Activated T-cell treated with anti-CD3 and anti-CD28 coated beads for 24 hours (primary cell): ENCODE results near the gene TTPAL.
"Not testable (repeated sequence)": the region's sequence is repeated elsewhere in the genome, so short reads cannot be mapped to it uniquely, and the experiment has no call there.

Experiments
- DNase-seq: peaks from one replicate; pipeline ENCODE4 v3.0.0-alpha.2; 2020; ENCODE audit warnings: low read depth

Gene TTPAL

DNA sequence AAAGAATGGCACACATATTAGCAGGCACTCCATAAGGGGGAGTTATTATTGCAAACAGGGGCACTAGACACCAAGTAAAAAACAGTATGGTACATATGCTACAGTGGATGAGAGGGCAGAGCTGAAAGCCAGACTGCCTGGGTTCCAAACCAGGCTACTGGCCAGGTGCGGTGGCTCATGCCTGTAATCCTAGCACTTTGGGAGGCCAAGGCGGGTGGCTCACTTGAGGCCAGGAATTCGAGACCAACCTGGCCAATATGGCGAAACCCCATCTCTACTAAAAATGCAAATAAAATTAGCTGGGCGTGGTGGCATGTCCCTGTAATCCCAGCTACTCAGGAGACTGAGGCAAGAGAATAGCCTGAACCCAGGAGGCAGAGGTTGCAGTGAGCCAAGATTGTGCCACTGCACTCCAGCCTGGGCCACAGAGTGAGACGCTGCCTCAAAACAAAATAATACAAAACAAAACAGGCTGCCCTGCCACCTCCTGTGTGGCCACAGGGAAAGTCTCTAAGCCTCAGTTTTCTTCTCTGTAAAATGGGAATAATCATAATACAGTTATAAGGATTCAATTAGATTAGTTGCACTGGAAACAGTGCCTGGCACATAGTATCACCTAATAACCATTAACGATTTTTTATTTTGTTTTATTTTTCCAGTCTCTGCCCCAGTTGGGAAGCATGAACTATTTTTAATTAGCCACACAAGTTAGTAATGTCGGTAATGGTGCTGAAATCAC, 7.5 kb upstream of the TTPAL start:
- no peak for DNase-seq

DNA sequence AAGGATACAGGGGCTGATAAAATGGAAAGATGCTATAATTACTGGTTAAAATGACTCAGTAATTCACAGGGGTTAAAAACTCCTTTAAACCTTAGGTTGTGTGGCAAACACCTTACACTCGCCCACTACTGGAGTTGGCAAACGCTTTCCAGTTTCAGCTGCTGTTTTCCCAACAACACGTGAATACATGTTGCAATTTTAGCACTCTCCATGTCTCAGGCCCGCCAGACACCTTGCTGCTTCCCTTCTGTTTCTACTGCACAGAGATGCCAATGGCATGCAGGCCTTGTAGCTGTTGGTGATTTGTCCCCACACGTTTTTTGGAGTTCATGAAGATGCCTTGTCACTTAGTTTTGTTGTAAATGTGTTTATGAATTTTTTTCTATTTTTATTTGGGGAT, 5.3 kb upstream of the TTPAL start:
- DNase-seq = no peak

DNA sequence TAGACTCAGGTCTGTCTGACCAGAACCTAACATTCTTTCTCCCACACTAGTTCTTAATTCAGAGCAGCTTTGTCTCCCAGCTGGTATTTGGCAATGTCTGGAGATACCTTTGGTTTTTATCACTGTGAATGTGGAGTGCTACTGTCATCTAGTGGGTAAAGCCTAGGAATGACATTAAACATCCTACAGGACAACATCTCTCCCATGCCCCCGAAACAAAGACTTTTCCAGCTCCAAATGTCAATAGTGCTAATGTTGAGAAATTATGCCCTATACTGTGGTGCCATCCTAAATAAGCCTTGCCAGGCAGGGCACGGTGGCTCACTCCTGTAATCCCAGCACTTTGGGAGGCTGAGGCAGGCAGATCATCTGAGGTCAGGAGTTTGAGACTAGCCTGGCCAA, 4.2 kb upstream of the TTPAL start:
- no peak for DNase-seq

DNA sequence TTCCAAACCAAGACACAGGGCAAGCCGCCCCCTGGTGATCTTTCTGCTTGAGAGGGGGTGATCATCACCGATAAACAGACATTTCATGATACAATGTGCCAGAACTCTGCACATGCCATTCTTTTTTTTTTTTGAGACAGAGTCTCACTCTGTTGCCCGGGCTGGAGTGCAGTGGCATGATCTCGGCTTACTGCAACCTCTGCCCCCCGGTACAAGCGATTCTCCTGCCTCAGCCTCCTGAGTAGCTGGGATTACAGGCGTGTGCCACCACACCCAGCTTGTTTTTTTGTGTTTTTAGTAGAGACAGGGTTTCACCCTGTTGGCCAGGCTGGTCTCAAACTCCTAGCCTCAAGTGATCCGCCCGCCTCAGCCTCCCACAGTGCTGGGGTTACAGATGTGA, 3.4 kb upstream of the TTPAL start:
- DNase-seq = not testable (repeated sequence)

DNA sequence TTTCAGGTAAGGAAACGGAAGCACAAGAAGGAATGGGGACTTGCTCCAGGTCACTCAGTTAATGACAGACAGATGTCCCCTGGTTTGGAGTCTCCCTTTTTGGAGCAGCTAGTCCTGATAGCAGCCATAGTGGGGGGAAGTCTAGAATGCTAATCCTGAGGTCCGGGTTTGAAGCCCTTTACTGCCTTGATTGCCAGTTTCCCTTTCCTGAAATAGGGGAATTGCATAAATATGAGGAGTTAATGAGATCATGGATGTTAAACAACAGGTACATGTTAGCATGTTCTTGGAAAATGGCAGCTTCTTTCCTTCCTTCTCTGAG, 341 bp upstream of the TTPAL start:
- no peak for DNase-seq

DNA sequence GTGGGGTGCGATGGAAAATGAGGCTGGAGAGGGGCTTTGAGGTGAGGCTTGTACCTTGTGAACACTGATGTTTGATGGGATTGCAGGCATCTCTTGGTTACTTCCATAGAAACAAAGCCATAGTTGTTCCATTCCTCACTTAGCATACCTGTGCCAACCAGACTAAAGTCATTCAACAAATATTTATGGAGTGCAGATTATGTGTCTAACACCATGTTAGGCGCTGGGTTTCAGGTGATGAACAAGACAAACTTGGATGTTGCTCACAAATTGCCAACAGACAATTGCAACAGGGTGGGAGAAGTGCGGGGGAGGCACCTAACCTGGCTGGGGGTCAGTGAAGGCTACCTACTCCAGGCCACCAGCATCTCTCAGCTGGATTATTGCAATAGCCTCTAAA, 1.5 kb downstream of the TTPAL start:
- no peak for DNase-seq

DNA sequence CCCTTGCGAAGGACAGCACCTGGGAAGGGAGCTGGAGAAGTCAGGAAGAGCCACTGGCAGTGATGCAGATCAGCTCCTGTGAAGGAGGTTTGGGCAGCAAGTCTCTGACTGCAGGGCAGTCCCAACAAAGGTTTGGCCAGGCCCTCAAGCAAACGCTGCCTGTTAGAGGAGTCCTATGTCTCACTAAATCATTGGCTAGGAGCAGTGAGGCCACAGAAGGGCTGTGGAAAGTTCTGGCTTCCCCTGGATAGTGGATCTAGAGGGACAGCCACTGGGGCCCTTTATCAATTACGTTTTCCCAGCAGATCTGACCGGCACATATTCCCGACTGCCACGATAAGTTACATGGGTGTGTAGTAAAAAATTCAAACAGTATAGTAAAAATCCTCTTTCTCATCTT, 2.5 kb downstream of the TTPAL start:
- DNase-seq = no peak

DNA sequence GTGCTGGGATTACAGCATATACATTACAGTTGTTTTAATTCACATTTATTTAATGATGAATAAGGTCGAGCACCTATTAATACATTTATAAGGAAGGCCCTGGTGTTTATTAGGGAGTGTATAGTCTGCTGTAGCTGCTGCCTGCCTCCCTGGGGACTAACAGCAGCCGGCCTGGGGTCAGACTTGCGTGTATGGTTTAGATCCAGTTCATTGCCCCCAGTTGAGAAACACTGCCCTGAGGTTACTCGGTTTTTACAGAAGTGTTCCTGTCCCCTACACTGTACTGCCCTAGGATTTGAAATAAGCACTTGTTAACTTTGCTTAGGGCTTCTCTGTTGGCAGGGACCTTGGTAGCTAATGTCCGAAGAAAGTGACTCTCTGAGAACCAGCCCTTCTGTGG, 4.0 kb downstream of the TTPAL start:
- DNase-seq = no peak

DNA sequence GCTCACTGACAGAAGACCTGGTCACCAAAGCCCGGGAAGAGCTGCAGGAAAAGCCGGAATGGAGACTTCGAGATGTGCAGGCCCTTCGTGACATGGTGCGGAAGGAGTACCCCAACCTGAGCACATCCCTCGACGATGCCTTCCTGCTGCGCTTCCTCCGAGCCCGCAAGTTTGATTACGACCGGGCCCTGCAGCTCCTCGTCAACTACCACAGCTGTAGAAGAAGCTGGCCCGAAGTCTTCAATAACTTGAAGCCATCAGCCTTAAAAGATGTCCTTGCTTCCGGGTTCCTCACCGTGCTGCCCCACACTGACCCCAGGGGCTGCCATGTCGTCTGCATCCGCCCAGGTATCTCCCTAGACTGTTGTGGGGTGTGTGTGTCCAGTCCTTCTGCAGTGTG, 4.4 kb downstream of the TTPAL start:
- DNase-seq = no peak

DNA sequence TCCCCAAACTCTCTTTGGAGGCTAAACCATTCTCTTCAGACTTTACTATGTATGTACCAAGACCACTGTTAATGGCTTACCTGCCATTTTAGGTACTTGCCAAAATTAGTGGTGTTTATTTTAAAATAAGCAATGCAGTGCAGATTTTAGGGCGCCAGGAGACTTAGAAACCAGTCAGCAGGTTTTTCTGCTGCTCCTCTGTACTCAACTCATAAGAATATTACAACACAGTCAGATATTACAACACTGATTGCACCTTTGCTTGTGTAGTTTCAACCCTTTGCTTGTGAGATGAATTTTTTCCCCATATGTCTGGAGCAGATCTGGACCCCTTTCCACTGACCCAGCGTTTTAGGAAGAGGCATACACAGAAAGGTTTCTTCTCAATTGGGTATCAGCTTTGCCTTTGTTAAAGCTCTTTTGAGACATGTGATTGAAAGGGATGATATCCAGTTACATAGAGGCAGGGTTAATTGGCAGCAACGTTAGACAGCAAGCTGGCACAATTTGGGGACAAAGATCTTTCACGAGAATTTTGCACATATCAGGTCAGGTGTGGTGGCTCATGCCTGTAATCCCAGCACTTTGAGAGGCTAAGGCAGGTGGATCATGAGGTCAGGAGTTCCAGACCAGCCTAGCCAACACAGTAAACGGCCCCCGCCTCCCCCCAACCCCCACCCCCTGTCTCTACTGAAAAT, 6.2 kb downstream of the TTPAL start:
- no peak for DNase-seq

DNA sequence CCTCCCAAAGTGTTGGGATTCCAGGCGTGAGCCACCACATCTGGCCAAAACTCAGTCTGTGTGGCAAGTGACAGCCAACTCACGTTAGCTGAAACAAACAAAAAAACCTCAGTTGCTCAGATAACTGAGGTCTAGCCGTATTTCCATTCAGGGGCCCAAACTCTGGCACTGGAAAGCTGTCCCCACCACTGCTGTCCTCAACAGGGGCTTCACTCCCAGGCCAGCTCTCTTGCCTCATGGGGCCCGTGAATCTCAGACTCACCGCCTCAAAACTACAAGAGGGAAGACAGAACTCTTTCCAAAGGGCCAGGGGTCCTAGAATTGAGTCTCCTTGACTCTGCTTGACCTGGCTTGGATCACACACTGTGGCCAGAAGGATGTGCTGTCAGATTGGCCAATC, 7.4 kb downstream of the TTPAL start:
- no peak for DNase-seq

DNA sequence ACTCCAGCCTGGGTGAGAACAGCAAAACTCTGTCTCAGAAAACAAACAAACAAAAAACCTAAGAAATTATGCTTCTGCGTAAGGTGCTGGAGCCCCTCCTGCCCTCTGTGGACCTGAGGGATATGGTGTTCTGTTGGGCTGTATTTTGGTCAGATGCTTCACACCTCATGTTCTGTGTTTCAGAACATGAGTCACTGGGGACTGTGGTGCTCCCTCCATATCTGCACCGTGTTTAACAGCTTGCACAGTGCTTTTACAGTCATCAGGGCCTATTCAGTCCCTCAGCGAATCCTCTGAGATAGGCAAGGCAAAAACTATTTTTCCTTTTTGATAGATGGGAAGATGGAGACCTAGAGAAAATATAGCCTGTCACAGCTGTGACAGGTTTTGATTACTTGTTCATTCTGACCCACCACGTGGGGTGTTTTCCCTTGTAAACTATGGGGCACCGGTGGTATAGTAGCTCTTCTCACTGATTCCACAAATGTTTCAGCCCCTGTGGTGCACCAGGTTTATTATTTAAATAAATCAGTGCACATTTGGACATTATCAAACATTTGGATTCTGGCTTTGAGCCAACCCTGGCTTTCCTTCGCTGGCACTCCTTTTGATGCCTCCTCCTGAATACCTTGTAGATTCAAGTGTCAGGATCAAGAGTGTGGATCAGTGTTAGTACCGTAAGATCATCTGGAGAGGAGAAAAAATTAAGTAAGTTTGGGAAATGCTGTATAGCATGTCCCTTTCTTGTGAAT, 9.6 kb downstream of the TTPAL start:
- DNase-seq = no peak

DNA sequence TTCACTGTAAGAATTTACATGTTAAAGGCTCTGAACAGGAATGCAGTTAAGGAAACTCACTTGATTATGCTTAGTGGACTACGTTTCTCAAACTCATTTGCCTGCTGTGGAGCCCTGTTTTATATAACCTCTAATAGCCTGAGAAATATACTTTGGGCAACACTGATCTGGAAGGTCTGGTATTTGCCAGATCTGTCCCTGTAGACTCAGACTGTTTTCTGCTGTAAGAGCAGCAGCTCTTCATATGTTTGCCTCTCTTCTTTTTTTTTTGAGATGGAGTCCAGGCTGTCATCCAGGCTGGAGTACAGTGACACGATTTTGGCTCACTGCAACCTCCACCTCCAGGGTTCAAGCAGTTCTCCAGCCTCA, 10.1 kb downstream of the TTPAL start:
- no peak for DNase-seq

DNA sequence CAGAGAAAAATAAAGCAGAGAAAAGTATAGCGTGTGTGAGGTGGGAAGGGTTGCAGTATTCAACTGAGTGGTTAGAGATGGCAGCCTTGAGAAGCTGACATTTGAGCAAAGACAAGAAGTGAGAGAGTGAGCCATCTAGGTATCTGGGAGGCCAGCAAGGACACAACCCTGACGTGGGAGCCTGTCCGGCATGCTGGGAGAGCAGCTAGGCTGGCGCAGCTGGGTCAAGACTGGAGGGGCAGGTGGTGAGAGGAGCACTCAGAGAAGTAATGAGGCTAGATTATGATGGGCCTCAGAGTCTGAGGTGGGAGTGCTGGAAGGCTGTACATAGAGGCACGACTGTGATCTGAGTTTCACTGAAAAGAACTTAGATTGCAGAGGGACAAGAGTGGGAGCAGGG, 12.9 kb downstream of the TTPAL start:
- no peak for DNase-seq

DNA sequence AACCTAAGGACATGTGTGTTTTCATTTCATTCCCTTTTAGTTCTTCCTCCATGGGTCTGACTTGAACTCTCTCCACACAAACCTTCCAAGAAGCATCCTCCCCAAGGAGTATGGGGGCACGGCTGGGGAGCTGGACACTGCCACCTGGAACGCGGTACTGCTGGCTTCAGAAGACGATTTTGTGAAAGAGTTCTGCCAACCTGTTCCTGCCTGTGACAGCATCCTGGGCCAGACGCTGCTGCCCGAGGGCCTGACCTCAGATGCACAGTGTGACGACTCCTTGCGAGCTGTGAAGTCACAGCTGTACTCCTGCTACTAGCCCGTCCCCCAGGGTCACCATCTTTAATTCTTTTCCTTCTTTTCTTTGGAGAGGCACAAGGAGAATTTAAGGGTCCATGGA, 13.5 kb downstream of the TTPAL start:
- DNase-seq = no peak

DNA sequence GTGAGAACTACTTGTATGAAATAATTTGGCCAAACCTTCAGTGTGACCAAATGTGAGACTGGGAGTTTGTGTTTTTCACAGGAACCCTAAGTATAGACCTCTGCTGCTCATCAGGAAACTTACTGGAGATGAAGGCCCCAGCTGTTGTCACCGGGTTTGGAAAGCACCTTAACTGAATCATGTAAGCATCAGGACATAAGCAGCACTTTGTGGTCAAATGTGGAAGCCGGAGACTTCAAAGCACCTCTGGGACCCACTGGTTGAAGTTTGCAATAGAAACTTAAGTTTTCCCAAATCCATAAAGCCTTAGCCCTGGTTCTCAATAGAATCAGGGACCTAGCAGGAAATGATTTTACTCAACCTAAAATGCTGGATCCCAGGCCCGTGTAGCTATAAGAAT, 14.3 kb downstream of the TTPAL start:
- no peak for DNase-seq

DNA sequence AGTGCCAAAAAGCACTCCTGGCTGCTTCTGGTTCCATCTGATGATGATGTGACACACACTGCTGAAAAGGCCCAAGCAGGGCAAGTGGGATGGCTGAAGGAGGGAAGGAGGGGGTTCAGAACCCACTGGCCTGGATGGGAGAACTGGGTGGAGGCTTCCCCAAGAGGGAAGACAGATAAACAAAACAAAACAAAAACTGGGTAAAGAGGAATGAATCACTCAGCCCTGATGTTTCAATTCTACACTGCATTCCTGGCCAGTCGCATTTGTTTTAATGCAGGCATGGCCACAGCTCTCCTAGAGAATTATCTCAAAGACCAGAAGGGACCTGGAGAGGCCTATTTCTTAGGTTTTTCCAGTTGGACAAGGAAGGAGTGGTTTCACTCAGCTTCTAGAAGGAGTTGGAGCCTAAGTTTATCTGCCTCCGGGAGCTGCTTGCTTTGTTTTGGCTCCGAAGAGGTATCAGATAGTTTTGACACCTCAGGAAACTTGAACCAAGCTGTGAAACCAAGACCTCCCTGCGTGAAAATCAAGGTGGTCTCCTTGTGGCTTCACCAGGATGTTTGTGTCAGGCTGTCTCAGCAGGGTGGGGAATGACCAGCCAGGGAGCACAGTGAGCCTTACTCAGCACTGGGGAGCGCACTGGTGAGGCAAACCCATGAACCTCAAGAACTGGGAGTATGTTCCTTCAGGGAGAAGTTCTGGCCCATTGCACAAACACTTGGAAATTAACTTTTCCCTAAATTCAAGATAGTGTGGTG, 16.1 kb downstream of the TTPAL start:
- DNase-seq = no peak

DNA sequence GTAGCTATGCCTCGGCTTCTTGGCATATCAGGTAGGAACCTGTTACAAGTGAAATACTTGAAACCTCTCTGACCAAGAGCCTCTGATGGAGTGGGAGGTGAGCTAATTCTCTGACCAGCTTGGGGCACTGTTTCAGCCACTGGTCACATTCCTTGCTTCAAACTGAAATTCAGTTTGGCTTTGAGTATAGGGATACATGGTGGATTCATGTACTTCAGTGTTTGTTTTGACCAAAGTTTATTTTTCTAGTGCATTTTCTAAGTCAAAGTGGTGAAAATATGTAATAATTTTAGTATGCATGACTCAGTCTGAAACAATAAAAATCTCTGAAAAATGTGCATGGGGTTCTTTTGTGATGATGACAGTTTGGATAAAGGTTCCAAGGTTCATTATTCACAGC, 18.6 kb downstream of the TTPAL start:
- no peak for DNase-seq

DNA sequence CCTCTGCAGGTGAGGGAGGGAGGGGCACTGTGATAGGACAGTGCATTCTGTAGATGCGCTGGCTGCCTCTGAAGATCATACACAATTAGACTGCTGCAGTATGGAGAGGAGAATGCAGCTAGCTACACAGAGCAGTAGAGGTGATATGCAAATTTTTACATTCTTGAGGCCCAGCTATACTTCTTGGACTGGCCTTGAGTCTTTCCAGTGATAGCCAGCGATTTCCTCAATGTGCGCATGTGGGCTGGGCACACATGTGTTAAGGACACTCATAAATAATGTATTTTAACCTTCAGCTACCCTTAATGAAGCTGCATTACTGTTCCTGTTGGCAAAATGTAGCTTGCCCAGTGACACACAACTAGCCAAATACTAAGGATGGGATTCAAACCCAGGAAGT, 19.0 kb downstream of the TTPAL start:
- no peak for DNase-seq

DNA sequence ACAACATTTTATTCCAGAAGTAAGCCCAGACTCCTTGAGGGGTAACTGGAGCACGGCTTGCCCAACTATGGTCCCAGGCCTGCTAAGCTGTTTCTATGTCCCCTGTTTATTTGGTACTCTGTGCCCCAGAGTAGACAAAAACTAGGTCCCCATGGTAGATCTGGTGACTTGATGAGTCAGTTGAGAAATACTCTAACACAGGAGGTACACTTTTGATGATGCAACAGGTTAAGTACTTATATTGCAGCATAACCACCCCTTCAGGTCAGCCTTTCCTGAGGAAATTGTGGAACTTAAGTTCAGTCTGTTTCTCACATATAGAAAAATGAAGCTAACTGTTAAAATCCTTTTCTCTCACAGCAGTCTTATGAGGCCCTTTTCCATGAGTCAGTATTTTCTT, 19.6 kb downstream of the TTPAL start:
- DNase-seq = no peak

DNA sequence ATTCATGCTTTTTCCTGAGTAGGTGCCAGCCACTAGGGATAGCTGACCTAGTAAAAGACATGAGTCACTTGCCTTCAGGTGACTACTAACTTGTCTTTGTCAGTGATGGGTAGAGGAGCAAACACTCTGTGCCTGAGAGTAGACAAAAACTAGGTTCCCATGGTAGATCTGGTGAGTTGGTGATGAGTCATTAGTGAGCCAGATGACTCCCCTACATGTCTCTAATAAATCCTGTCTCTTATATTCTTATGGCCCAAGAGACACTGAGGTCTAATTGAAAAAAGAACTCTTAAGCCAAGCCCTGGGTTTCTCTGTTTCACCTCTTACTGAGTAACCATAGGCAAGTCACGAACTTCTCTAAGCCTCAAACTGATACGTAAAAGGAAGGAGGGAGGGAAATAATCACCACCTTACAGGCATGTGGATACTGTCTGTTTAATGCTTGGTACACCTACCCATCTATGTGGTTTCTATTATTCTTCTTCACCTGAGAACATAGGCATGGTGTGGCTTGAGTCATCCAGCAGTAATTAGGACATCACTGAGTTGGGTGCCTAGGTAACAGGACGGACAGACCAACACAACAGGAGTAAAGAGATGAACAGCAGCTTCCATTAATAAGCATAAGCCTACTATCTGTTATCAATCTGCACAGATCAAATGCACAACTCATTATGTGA, 20.3 kb downstream of the TTPAL start:
- peak; percentile 30 for DNase-seq

DNA sequence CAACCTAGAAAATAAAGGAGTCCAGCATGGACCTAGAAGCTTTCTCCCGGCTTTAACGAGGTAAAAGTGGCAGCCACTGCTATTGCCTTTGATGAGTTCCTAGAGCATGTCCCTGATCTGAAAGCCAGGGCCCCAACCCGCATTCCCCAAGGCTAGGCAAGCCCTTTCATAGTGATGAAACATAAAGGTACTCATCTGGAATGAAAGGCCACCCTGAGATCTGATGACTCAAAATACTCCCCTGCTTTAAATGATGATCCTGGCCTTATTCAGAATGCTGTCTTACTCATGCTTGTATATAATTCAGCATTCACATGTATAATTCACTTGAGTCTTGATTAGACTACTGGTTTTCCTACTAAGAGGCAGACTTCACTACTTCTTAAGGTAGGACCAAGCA, 21.3 kb downstream of the TTPAL start:
- peak; percentile 18 for DNase-seq
